A549 (cell line): ENCODE data around the gene CHN1.

Experiments used
- KDM1A ChIP-seq: fragments of 200-600 bp; sonication (generic); IDR thresholded peaks from 2 replicates; pipeline ENCODE4 v1.6.1; 2016; ENCODE audit warnings: low read depth, mild to moderate bottlenecking
- POLR2A ChIP-seq: IDR thresholded peaks from 2 replicates; pipeline ENCODE4 v1.6.1; 2012; ENCODE audit warnings: mild to moderate bottlenecking, low read length
- RAD21 ChIP-seq, 2 experiments: fragments of >200 bp in 1 of 2; sonication (Bioruptor Twin) in 1 of 2; formaldehyde crosslinking in 1 of 2; IDR thresholded peaks in 1 of 2; conservative IDR thresholded peaks in 1 of 2; 2 replicates in 1 of 2; 3 replicates in 1 of 2; pipeline ENCODE4 v1.6.1; 2012 to 2018; ENCODE audit warnings: inconsistent platforms in 1 of 2
- RFX5 ChIP-seq: fragments of 450-650 bp; IDR thresholded peaks from 2 replicates; pipeline ENCODE4 v1.7.1; 2014; ENCODE audit warnings: antibody characterized with exemption, mild to moderate bottlenecking, moderate library complexity
- TF ChIP-seq, protein P1 (sequence below): fragments of 250-450 bp; sonication (Bioruptor Pico); IDR thresholded peaks from 2 replicates; pipeline ENCODE4 v1.5.0; 2020; ENCODE audit warnings: low read depth, mild to moderate bottlenecking, moderate library complexity

DNA sequence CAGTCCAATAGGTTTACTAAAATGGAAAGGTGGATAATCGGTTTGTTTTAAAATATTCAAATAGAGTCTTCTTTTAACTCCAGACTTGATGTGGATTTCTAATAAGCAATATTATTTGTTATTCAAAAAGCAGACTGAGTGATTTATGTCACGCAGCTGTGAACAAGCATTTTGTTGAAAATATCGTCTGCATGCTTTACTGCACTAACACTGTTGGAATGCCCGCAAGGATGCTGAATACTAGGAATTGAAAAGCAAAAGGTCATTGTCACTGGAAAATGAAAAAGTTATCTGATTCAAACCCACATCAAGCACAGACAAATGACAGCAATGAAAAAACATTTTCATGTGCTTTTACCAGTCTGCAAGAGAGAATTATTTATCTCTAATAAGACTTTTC, 31.1 kb downstream of the CHN1 start:
- TF ChIP-seq, protein P1, sequence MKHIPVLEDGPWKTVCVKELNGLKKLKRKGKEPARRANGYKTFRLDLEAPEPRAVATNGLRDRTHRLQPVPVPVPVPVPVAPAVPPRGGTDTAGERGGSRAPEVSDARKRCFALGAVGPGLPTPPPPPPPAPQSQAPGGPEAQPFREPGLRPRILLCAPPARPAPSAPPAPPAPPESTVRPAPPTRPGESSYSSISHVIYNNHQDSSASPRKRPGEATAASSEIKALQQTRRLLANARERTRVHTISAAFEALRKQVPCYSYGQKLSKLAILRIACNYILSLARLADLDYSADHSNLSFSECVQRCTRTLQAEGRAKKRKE (CRISPR knock-in tag): no peak
- TF ChIP-seq POLR2A (no peak), RFX5 (no peak), RAD21 (conservative IDR thresholded peaks at IDR 0.05 in 1 of 2, IDR thresholded peaks at IDR 0.05 in 1 of 2) (no peak), KDM1A (no peak)
